ENCODE results near the gene TLR10.

The TLR10 gene

DNA sequence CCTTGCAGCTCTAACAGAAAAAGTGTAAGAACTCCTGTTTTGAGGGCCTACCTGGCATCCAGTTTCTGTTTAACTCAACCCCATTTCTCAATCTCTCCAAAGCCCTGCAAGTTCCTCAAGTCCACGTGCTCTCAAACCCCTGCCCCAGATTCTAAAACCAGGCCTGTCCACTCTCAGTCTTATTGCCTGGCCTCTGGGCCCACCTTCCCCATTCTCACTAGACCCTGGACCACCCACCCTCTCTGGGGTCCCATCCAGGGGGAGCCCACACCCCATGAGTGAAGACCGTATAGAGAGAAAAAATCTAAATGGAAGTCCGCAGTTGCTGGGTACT is 58.3 kb downstream of the TLR10 start:
- no peak for DNase-seq (ENCODE audit: low spot score)

DNA sequence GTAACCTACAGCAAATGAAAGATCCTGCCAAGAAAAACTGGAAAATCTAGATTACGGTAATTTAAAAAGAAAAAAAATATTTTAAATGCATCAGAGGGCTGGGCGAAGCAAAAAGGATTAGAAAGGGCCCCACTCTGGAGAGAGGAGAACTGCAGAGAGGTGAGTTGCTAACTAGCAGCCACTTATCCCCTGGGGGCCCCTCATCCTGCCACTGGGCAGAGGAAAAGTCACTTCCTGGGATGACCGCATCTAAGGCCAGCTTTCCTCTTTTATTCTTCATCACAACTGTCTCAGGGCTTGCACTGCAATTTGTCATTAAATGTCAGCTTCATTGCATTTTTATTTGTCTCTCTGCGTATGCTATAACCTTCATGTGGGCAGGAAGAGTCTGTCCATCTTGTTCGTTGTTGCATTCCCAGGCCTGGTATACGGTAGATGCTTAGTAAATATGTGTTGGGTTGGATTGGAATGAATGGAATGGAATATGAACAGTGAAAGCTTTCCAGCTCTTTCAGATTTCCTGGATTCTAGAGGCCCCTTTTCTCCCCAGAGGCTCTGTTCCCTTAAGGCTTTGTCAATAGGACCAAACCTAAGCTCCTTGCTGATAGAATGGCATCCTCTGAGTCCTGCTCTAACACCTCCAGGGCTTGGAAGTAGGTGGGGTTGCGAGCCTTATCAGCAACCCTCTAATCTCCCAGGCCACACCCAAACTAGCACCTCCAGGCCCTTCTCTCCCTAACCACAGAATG is 58.9 kb downstream of the TLR10 start:
- DNase-seq (ENCODE audit: low spot score): no peak

DNA sequence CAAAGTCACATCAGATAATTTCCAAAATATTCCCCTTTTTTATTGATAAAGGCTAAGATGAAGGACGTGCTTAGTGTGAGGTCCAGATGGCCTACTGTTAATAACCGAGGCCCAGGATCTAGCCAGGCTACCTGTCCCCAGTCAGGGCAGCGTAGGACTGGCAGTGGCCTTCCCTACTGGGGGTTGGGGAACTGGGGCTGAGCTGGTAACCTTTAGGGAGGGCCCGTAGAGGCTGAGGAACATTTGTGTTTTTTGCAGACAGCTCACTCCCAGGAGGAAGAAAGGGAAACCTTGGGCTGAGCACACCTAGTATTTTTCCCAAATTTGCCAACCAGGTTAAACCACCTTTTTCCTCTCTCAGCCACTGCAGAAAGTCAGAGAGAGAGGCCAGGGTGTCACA is 59.7 kb downstream of the TLR10 start:
- DNase-seq (ENCODE audit: low spot score): no peak

All from D341Med (cell line).